BLaER1 treated with 17β-estradiol and CSF1 and Interleukin-3, amounts not matched to agents 10 nM and 100 nM (cell line): ENCODE measurements around the gene AKR1C1.
"Not testable (repeated sequence)": the region's sequence is repeated elsewhere in the genome, so short reads cannot be mapped to it uniquely, and the experiment has no call there.

Experiments
- H3K27ac ChIP-seq, 11 experiments: shearing (Covaris generic); formaldehyde crosslinking; 2 replicates each; pipeline ENCODE4 v1.8.1; 2022
- H3K27me3 ChIP-seq, 11 experiments: shearing (Covaris generic); formaldehyde crosslinking; 2 replicates each; pipeline ENCODE4 v1.8.1; 2022
- H3K36me3 ChIP-seq, 11 experiments: shearing (Covaris generic); formaldehyde crosslinking; 2 replicates each; pipeline ENCODE4 v1.8.1; 2022
- H3K4me1 ChIP-seq, 10 experiments: shearing (Covaris generic); formaldehyde crosslinking; 2 replicates each; pipeline ENCODE4 v1.8.1; 2022
- H3K4me2 ChIP-seq, 11 experiments: shearing (Covaris generic); formaldehyde crosslinking; 2 replicates each; pipeline ENCODE4 v1.8.1; 2022
- H3K4me3 ChIP-seq, 10 experiments: shearing (Covaris generic); formaldehyde crosslinking; 2 replicates each; pipeline ENCODE4 v1.8.1; 2022
- H3K9ac ChIP-seq, 11 experiments: shearing (Covaris generic); formaldehyde crosslinking; 2 replicates each; pipeline ENCODE4 v1.8.1; 2022
- H3K9me3 ChIP-seq, 11 experiments: shearing (Covaris generic); formaldehyde crosslinking; replicated peaks in 1 of 11; 2 replicates each; pipeline ENCODE4 v1.8.1; 2022
- H4K20me1 ChIP-seq, 11 experiments: shearing (Covaris generic); formaldehyde crosslinking; 2 replicates each; pipeline ENCODE4 v1.8.1; 2022
- Cebpa-rat ChIP-seq, 11 experiments: shearing (Covaris generic); IDR thresholded peaks; 2 replicates each; pipeline ENCODE4 v1.8.1; 2022

AKR1C1 gene

GRCh38 chr10:5014936-5015335, 51.7 kb downstream of the AKR1C1 start:
- Histone ChIP-seq H3K4me2 (no peak overlapping the region), H3K9ac (no peak overlapping the region), H3K36me3 (no peaks in the 10 kb centered on the region), H3K4me3 (no peak overlapping the region), H3K27ac (no peak overlapping the region), H3K27me3 (no peaks in the 10 kb centered on the region; a peak in 1 of 22 replicates), H4K20me1 (no peaks in the 10 kb centered on the region), H3K4me1 (no peaks in the 10 kb centered on the region), H3K9me3 (no peaks in the 10 kb centered on the region)
- no peak for TF ChIP-seq Cebpa-rat (IDR thresholded peaks at IDR 0.05)

- Histone ChIP-seq H3K9ac (no peak overlapping the region), H3K4me2 (no peak overlapping the region), H3K4me3 (no peak overlapping the region), H4K20me1 (no peaks in the 10 kb centered on the region), H3K36me3 (no peaks in the 10 kb centered on the region), H3K27ac (no peak overlapping the region), H3K9me3 (no peaks in the 10 kb centered on the region), H3K27me3 (no peaks in the 10 kb centered on the region; a peak in 1 of 22 replicates), H3K4me1 (peaks cover 0 to 6% (median 0%) of the 10 kb centered on the region in 10 experiments; a peak in 1 of 20 replicates)
- no peak for TF ChIP-seq Cebpa-rat (IDR thresholded peaks at IDR 0.05)
These were observed 54.9 kb downstream of the AKR1C1 start for GRCh38 chr10:5018134-5018533.

GRCh38 chr10:5018671-5019277, 55.6 kb downstream of the AKR1C1 start:
- H3K9ac ChIP-seq, H3K27ac ChIP-seq: not testable (repeated sequence)

GRCh38 chr10:5019770-5020612, 56.8 kb downstream of the AKR1C1 start:
- not testable (repeated sequence) for H3K4me3 ChIP-seq, H3K9ac ChIP-seq, H3K36me3 ChIP-seq, H3K27ac ChIP-seq, H3K4me2 ChIP-seq, H3K4me1 ChIP-seq, H3K9me3 ChIP-seq, H3K27me3 ChIP-seq, H4K20me1 ChIP-seq

More at GRCh38 chr10:5018671-5019277, 55.6 kb downstream of the AKR1C1 start:
- H3K4me3 ChIP-seq, H3K4me2 ChIP-seq, H3K27me3 ChIP-seq, H3K9me3 ChIP-seq, H3K4me1 ChIP-seq, H3K36me3 ChIP-seq, H4K20me1 ChIP-seq: not testable (repeated sequence)

- not testable (repeated sequence) for H3K4me3 ChIP-seq, H3K27ac ChIP-seq, H3K27me3 ChIP-seq, H3K36me3 ChIP-seq, H3K9me3 ChIP-seq, H4K20me1 ChIP-seq, H3K9ac ChIP-seq
- peaks cover 0 to 21% (median 7%) of the 10 kb centered on the region in 10 experiments; a peak in 12 of 20 replicates for H3K4me1 ChIP-seq
- 0 out of 22 replicates have a peak overlapping the region, but pooled peaks of 1 of the 11 experiments have one; percentile 3 for H3K4me2 ChIP-seq
These were observed 58.5 kb downstream of the AKR1C1 start for GRCh38 chr10:5021624-5022290.

- H3K36me3 ChIP-seq, result no peaks in the 10 kb centered on the region
- H3K4me1 ChIP-seq, result peaks cover 0 to 21% (median 7%) of the 10 kb centered on the region in 10 experiments; a peak in 12 of 20 replicates
- H3K4me2 ChIP-seq, result no peak overlapping the region
- no peaks in the 10 kb centered on the region; a peak in 1 of 22 replicates for H3K27me3 ChIP-seq
- no peaks in the 10 kb centered on the region for H4K20me1 ChIP-seq
- no peak overlapping the region for H3K4me3 ChIP-seq
- H3K27ac ChIP-seq, result no peak overlapping the region
- H3K9ac ChIP-seq, result no peak overlapping the region
- H3K9me3 ChIP-seq, result peaks cover 0 to 7% (median 6%) of the 10 kb centered on the region in 11 experiments; a peak in 6 of 22 replicates
- TF ChIP-seq Cebpa-rat (IDR thresholded peaks at IDR 0.05), result no peak
These were observed 60.1 kb downstream of the AKR1C1 start for GRCh38 chr10:5023177-5023805.

- Histone ChIP-seq H3K4me2 (peak overlapping the region in 6 of 11 experiments; percentile 5 to 58 (median 44); a peak in 9 of 22 replicates), H3K4me1 (peaks cover 0 to 21% (median 7%) of the 10 kb centered on the region in 10 experiments; a peak in 12 of 20 replicates), H3K9me3 (peaks cover 8 to 18% (median 12%) of the 10 kb centered on the region in 11 experiments; a peak in 20 of 22 replicates)
- H3K4me3 ChIP-seq, H3K27me3 ChIP-seq, H3K9ac ChIP-seq, H3K36me3 ChIP-seq, H4K20me1 ChIP-seq, H3K27ac ChIP-seq: not testable (repeated sequence)
These were observed 62.3 kb downstream of the AKR1C1 start for GRCh38 chr10:5025461-5025881.

GRCh38 chr10:5030989-5031388, 67.8 kb downstream of the AKR1C1 start:
- Histone ChIP-seq H3K4me1 (peaks cover 0 to 4% (median 0%) of the 10 kb centered on the region in 10 experiments; a peak in 6 of 20 replicates), H3K27ac (no peak overlapping the region), H3K27me3 (no peaks in the 10 kb centered on the region), H3K9me3 (peaks cover 60 to 73% (median 64%) of the 10 kb centered on the region in 11 experiments), H3K36me3 (no peaks in the 10 kb centered on the region), H3K4me2 (no peak overlapping the region), H3K9ac (no peak overlapping the region), H3K4me3 (no peak overlapping the region), H4K20me1 (no peaks in the 10 kb centered on the region)
- TF ChIP-seq Cebpa-rat (IDR thresholded peaks at IDR 0.05), result no peak

GRCh38 chr10:5031588-5031987, 68.4 kb downstream of the AKR1C1 start:
- H3K9me3 ChIP-seq, result peaks cover 58 to 71% (median 65%) of the 10 kb centered on the region in 11 experiments
- not testable (repeated sequence) for H3K27me3 ChIP-seq, H3K4me3 ChIP-seq, H4K20me1 ChIP-seq, H3K27ac ChIP-seq, H3K36me3 ChIP-seq, H3K9ac ChIP-seq, H3K4me1 ChIP-seq, H3K4me2 ChIP-seq

- not testable (repeated sequence) for H3K4me1 ChIP-seq, H4K20me1 ChIP-seq, H3K36me3 ChIP-seq, H3K27ac ChIP-seq, H3K4me3 ChIP-seq, H3K9ac ChIP-seq, H3K4me2 ChIP-seq, H3K27me3 ChIP-seq
- peaks cover 54 to 69% (median 64%) of the 10 kb centered on the region in 11 experiments for H3K9me3 ChIP-seq
These were observed 69.2 kb downstream of the AKR1C1 start for GRCh38 chr10:5032444-5032843.
